GM19023 (cell line): ENCODE results near the gene FAM118B.
A peak's percentile ranks its signal among the peaks of the same experiment; 100 is the strongest.

Experiments used
- ATAC-seq: cut with Tn5 transposase; IDR thresholded peaks from one replicate; pipeline ENCODE4 v1.9.1; 2021; ENCODE audit warnings: mild to moderate bottlenecking, moderate library complexity; ENCODE audit not compliant: unreplicated experiment

The FAM118B gene

DNA sequence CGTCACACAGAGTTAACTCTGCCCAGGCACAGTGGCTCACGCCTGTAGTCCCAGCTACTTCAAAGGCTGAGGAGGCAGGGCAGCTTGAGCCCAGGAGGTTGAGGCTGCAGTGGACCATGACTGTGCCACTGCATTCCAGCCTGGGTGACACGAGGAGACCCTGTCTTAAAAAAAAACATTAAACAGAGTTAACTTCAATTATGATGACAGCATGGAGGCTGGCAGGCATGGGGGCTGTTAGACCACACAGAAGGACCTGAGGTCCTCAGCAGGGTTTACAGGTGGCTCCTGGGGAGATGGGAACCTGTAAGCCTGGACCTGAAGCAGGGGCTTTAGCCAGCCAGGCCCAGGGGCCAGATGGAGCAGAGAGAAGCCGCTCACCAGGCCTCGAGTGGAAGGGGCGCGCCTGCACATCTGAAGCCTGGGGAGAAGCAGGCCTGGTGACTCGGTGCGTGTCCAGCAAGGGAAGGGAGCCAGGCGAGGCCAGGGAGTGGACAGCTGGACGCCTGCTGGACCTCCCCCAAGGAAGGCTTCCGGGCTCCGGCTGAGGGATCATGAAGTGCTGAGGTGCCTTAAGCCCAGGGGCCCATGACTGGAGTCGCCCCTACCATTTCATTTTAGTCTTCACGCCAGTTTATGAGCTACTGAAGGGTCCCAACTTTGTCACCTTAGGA, 25.4 kb upstream of the FAM118B start:
- ATAC-seq: no peak

DNA sequence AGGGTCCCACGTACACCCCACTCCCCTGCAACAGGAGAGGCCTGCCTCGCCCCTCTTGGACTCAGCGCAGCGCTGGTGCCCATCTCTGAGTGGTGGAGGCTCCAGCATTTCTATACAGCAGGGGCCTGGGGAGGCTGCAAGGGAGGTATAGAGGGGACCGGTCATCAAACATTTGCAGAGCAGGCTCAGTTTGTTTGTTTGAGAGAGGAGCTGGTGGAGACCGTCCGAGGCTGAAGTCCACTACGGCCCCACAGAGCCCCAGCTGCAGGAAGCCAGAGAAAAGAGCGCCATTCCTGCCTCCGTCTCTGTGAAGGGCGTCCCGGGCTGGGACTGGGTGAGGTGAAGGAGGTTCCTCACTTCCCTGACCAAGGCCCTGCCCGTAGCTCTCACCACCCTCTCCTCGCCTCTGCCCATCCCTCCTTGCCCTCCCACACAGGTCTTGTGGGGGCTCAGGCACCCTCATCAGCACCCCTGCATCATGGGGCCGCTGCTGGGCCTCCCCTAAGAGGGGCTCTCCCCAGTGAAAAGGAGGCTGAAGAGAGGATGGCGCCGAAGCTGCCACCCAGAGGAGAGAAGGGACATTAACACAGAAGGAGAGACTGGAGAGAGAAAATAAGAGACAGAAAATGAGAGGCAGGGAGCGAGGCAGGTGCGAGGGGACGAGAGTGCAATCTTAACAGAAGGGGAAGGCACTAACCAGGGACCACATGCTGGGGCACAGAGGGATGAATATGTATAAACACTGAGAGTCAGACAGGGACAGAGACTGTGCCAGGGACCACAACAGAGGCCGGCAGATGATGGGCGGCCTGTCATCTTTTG, 24.7 kb upstream of the FAM118B start:
- ATAC-seq: no peak

GRCh38 chr11:126188332-126189108, 23.1 kb upstream of the FAM118B start:
- peak; percentile 66 for ATAC-seq

GRCh38 chr11:126189109-126189929, 22.3 kb upstream of the FAM118B start:
- peak; percentile 73 for ATAC-seq

GRCh38 chr11:126190792-126191191, 20.8 kb upstream of the FAM118B start:
- ATAC-seq: no peak

DNA sequence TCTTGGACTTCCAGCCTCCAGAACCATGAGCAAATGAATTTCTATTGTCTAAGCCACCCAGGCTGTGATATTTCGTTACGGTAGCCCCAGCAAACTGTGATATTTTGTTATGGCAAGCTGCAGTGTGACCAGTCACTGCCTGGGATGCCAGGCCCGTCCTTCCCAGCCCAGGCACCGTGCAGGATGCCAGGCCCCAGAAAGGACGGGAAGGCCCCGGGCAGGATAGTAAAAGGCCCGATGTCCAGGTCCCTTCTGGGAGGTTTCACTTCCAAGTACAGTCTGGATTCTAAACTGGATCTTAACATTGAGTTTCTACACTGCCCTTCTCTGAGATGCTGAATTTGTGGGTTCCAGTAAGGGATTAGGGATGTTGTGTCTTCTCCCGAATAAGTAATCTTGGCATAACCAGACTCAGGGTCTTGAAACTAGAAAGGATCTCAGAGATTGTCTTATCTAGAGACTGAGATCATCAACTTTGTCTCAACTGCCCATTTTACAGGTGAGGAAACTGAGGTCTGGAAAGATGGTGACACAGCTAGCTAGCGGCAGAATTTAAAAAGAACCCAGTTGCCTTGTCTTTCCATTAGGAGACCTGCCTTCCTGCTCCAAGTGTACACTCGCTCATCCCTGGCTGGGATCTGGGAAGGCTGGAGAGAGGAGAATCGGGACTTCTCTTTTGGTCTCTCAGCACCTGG, 20.1 kb upstream of the FAM118B start:
- no peak for ATAC-seq

GRCh38 chr11:126192361-126192760, 19.2 kb upstream of the FAM118B start:
- no peak for ATAC-seq

GRCh38 chr11:126193038-126193478, 18.5 kb upstream of the FAM118B start:
- ATAC-seq: no peak

DNA sequence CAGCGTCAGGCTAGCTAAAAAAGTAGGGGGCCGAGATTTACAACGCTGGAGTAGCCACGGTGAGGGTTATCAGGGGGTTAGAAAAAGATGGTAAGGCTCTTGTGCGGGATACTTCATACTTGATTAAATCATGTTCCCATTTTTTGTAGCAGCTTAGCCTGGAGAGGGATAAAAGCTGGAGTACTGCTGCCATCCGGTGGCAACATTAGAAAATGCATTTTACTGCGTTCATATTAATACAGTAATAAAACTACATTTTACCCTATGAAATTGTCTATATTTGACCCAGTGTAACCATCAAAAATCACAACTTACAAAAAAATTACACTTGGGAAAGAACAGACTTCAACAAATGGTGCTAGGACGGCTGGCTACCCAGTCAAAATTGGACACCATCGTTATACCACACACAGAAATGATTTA, 17.4 kb upstream of the FAM118B start:
- no peak for ATAC-seq

DNA sequence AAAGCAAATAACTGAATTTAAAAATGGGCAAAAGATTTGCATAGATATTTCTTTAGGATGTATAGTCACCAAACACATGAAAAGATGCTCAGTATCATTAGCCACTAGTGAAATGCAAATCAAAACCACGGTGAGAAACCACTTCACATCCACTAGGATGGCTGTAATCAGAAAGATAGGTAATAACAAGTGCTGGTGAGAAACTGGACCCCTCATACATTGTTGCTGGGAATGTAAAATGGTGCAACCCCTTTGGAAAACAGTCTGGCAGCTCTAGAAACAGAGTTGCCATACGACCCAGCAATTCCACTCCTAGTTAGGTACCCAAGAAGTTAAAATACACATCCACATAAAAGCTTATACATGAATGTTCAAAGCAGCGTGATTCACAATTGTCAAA, 16.5 kb upstream of the FAM118B start:
- ATAC-seq: no peak

- ATAC-seq: no peak
These were observed 14.2 kb upstream of the FAM118B start for GRCh38 chr11:126197277-126197939.

DNA sequence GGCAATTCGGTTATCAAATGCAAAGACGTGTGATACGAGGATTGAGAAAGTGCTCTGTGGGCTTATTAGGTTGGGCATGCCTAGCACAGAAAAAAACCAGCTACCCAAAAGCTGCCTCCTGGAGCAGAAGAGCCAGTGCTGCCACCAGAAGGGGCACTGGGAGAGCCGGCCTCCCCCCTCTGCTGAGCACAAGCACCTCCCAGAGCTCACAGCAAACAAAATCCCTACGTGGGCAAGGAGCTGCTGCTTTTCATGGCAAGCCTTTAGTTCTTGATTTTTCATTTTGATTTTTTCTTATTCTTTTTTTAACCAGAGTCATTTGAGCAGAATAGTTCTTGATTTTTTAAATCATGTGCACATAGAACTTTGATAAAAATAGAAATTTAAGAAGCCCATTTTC, 12.9 kb upstream of the FAM118B start:
- no peak for ATAC-seq

GRCh38 chr11:126202646-126203359, 8.8 kb upstream of the FAM118B start:
- ATAC-seq: no peak

GRCh38 chr11:126205359-126205758, 6.2 kb upstream of the FAM118B start:
- no peak for ATAC-seq

DNA sequence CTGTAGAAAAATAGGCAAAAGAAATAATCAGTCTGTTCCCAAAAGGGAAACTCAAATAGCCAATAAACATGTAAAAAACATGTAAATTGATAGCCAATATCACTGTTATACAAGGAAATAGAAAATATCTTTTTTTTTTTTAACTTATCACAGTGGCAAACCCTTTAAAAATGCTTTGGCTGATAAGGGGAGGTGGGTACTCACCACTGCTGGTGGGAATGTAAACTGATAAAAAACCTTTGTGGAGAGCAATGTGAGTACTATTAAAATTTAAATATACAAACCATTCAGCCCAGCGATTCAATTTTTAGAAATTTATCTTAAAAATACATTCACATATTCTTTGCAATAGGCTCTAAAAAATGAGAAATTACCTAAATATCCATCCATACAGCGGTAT, 3.7 kb upstream of the FAM118B start:
- no peak for ATAC-seq

GRCh38 chr11:126210871-126211235, 729 bp upstream of the FAM118B start:
- ATAC-seq: no peak

DNA sequence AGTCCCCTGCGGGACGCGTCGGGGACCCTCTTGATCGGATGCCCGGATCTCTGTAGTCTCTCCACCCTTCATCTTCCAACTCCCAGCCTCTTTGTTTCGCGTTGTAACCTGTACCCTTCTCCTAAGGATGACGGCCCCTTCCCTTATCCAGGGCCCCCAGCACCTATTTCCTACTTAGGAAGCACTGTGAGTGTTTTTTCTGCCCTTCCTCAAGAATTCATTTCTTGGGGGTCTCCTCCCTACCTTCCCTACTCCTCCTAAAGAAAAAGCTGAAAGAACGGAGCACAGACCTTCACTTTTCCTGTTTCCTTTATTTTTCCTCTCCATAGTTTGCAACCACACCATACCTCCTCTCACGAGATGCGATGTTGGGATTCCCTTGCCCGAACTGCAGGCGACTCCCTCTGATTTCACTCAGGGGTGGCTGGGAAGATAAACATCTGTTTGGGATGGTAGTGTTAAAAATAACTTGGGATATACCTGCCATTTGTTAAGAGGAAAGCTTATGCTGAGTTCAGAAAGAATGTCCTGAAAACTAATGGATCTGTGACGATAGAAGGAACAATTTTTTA, 593 bp downstream of the FAM118B start:
- no peak for ATAC-seq

- no peak for ATAC-seq
These were observed 2.9 kb downstream of the FAM118B start for GRCh38 chr11:126214441-126214840.

DNA sequence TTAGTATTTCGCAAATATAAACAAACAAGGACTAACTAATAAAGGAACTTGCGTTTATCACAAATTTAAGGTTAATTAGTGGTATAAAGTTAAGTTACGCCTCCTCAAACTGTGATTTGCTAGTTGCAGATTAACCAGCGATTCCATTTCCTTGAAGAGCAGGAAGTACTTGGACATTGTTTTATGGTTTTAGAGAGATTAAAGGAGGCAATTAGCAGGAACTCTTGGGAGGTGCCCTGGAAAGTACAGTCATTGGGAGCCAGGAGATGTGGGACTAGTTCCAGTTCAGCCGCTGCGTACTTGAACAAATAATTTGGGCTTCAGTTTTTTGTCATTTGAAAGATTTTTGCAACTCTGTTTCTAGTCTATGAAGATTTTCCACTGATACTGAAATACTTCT, 3.3 kb downstream of the FAM118B start:
- no peak for ATAC-seq
